HG03045 (cell line): Measurements from ENCODE around the gene MTERF4.

Experiments used
- ATAC-seq: cut with Tn5 transposase; IDR thresholded peaks from one replicate; pipeline ENCODE4 v1.9.1; 2021; ENCODE audit warnings: mild to moderate bottlenecking, moderate library complexity; ENCODE audit not compliant: unreplicated experiment

The MTERF4 gene

GRCh38 chr2:241070811-241071676 is 31.0 kb downstream of the MTERF4 start:
- no peak for ATAC-seq

- no peak for ATAC-seq
These were observed 31.7 kb downstream of the MTERF4 start for GRCh38 chr2:241070361-241070760.

GRCh38 chr2:241069821-241070281 is 32.2 kb downstream of the MTERF4 start:
- no peak for ATAC-seq

GRCh38 chr2:241068942-241069810 is 32.9 kb downstream of the MTERF4 start:
- ATAC-seq: no peak

DNA sequence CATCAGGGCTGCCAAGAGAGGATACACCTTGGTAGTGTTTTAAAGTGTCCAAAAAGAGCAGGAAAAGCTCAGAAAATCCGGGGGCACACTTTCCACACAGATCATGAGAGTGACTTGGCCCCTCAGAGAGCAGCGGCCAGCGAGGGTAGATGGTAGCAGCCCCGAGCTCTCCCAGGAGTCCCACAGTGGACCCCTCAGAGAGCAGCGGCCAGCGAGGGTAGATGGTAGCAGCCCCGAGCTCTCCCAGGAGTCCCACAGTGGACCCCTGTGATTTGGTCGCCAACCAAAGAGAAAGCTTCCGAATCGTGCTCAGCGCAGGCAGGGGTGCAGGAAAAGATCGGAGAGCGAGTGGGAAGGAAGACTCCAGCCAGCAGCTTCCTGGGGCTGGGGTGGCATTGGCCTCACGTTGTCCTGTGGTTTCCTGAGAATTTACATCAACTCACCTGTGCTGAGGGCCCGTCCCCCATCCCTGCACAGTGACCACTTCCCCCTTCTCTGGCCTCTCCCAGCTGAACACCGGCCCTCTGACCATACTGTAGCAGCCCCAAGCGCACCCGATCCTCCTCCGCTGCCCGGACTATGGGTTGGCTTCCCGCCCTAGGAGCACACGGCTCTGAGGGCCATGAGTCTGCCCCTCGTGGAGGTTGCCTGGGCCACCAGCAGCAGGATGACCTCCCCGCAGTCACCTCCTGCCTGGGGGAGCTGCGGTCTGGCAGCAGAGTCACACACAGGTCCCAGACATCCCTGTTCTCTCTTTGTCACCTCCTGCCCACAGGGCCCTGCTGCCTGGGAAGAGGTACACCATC is 33.7 kb downstream of the MTERF4 start:
- no peak for ATAC-seq

DNA sequence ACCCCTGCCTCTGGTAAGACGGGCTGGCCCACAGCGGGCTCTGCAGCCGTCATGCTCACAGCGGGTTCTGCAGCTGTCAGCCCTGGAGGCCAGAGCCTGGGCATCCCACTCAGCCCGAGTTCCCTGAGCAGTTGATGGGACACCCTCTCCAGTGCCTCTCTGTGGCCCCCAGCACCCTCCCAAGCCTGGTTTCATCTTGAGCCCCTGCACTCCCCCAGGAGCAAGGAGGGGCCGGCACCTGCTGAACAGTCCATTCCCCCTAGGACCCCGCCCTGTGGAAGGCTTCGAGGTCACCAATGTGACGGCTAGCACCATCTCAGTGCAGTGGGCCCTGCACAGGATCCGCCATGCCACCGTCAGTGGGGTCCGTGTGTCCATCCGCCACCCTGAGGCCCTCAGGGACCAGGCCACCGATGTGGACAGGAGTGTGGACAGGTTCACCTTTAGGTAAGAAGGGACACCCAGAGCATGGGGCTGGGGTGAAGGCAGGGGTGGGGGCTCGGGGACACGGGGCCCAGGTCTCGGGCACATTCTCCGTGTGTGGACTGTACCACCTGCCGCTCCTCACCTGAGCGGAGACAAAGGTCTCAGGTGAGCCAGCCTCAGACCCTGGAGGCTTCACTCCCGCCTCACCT is 34.5 kb downstream of the MTERF4 start:
- ATAC-seq: no peak

- ATAC-seq: no peak
These were observed 35.2 kb downstream of the MTERF4 start for GRCh38 chr2:241066893-241067341.

DNA sequence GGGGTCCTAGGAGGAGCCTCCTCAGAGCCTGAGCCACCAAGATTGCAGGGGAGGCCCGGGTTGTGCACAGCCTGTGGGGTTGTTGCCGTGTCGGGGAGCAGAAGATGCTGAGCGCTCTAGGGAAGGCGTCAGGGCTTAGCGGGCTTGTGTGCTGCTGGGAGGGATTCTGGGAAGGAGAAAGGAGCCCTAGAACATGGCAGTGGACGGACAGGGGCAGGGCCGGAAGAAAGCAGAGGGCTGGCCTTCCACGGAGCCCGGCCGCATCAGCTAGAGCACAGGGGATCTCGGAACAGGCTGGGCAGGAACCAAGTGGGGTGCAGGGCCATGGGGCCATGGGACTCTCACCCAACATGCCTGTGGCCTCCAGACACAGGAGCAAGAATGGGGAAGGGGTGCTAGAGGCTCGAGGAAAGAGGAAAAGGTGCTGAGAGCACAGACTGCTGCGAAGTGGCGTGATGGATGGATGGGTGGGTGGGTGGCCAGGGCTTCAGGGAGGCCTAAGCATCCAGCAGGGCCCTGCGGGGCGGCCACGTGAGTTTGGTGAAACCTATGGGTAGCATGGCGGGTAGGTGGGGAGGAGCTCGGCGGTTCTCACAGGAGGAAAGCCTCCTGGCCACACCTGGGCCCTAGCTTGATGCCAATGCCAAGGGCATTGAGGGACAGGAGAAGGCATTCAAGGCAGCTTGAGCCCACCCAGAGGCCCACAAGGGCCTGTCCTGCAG is 35.8 kb downstream of the MTERF4 start:
- ATAC-seq: no peak

GRCh38 chr2:241065355-241065803 is 36.7 kb downstream of the MTERF4 start:
- ATAC-seq: no peak

- ATAC-seq: no peak
These were observed 37.2 kb downstream of the MTERF4 start for GRCh38 chr2:241064802-241065354.

GRCh38 chr2:241064008-241064801 is 37.9 kb downstream of the MTERF4 start:
- ATAC-seq: no peak

DNA sequence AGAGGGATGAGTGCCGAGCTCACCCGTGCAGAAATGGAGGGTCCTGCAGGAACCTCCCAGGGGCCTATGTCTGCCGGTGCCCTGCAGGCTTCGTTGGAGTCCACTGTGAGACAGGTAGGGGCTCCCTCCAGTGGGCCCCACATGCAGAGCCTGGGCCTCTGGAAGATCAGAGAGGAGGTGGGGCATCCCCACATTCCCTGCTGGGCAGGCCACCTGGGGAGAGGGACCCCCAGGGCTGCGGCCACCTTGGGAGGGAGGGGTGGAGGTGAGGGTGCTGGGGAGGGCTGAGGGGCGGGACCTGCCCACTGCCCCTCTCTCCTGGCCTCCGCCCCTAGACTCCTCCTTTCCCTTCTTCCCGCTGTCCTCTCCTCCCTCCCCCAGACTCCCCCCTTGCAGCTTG is 38.5 kb downstream of the MTERF4 start:
- ATAC-seq: no peak

DNA sequence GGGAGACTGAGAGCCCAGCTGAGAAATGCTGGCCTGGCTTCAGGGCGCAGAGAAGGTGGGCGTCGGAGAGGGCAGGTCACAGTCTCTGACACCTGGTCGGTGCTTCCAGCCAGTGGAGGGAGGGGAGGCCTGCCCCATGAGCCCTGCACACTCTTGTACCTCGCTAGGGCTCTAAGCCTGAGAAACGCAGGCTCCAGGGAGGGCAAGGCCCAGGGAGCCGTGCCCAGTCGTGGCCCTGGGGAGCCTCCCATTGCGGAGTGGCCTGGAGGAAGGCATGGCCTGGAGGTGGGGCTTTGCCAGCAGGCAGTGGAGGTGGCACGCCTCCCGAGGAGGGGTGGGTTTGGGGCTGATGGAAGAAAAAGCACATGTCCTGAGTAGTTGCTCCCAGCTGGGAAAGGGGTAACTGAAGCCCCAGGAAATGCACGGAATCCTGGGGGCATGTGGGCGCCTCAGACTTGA is 39.0 kb downstream of the MTERF4 start:
- ATAC-seq: no peak

DNA sequence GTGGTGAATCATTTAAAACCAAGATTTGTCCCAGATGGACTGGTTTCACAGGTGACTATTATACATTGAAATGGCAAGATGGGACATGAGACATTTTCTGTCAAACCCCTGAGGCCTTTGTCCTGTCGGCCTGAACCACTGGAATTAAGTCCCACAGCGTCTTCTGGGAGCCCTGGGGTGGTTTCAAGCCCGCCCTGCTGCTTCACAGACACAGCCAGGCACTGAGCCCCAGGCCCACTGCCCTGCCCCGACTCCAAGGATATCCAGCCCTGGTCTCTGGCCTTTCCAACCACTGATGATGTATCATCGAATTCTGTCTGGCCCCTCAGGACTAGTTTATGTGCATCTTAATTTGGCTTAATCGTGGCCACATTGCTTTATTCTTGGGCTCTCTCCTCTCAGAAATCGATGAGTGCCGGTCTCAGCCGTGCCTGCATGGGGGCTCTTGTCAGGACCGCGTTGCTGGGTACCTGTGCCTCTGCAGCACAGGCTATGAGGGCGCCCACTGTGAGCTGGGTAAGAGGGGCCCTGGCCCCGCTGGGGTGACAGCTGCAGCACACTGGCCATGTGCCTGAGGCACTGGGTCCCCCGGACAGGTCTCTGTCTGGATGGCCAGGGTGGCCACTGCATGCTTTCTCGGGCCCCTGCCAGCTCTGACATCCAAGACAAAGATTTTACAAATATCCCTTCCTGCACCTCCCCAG is 39.5 kb downstream of the MTERF4 start:
- no peak for ATAC-seq

GRCh38 chr2:241061275-241061674 is 40.8 kb downstream of the MTERF4 start:
- no peak for ATAC-seq

DNA sequence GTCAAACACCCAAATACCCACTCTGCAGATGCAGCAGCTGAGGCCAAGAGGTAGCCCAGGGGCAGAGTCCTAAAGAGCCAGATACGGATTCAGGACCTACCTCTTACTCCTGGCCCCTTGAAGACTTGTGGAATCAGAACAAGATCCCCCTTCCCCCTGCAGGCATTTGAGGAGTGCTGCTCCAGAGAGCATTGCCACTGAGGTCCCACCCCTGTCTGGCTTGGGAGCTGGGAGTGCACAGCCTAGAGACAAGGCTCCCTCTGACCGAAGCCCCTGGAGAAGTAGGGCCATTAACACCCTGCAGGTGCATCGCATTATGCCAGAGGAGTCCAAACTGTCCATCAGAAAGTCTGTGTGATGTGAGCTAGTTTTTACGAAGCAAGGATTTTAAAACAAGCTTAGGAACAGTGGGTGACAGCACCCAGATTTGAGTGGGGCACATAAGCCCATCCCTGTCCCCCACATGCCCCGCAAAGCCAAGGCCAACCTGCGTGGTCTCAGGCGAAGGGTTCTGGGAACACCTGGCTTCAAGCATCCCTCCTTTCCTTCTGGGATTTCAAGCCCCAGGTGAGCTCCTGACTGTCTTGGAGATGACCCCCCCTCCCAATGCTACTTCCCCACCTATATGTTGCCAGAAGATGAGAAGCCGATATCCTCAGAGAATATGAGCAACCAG is 48.4 kb downstream of the MTERF4 start:
- no peak for ATAC-seq

DNA sequence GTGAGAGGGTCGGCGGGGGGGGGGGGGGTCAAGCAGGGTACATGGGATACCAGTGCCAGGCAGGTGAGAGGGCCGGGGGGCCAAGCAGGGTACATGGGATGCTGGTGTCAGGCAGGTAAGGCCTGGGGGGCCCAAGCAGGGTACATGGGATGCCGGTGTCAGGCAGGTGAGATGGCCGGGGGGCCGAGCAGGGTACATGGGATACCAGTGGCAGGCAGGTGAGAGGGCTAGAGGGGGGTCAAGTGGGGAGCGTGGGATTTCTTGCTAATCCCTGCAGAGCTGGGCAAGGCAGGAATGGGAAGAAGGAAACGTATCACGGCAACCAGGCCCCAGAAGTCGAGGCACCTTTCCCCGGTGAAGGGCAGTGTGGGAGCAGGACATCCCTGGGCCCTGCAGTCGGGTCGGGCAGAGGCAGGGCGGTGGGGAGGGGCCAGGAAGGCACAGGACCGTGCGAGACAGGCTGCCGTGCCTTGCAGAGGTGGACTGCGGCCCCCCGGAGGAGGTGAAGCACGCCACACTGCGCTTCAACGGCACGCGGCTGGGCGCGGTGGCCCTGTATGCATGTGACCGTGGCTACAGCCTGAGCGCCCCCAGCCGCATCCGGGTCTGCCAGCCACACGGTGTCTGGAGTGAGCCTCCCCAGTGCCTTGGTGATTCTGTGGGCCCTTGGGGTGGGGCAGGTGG is 49.3 kb downstream of the MTERF4 start:
- ATAC-seq: no peak
